ENCODE results near the gene CAMSAP2.

Gene CAMSAP2

GRCh38 chr1:200771625-200772555 is 33.2 kb downstream of the CAMSAP2 start:
- Histone ChIP-seq H3K4me3 (ENCODE audit: low read depth, low read length) (no peak overlapping the region), H3K27ac (no peak overlapping the region), H3K36me3 (replicated peaks) (peaks cover 22% of the 10 kb centered on the region), H3K27me3 (replicated peaks) (no peaks in the 10 kb centered on the region)
- DNase-seq = no peak
- no peak for TF ChIP-seq CTCF (IDR thresholded peaks at IDR 0.05; ENCODE audit: low read depth, low read length, missing control alignments)
- in situ Hi-C loops (cut with HindIII; ENCODE audit: low pct_ligation_motif_present, low sequenced_read_pairs) = no loop called here

GRCh38 chr1:200774311-200774710 is 35.6 kb downstream of the CAMSAP2 start:
- no peak overlapping the region for H3K4me3 ChIP-seq (ENCODE audit: low read depth, low read length)
- no peak for DNase-seq
- no peak overlapping the region for H3K27ac ChIP-seq
- no peaks in the 10 kb centered on the region for H3K27me3 ChIP-seq (replicated peaks)
- in situ Hi-C loops (cut with HindIII; ENCODE audit: low pct_ligation_motif_present, low sequenced_read_pairs) = no loop called here
- TF ChIP-seq CTCF (IDR thresholded peaks at IDR 0.05; ENCODE audit: low read depth, low read length, missing control alignments) = no peak
- peaks cover 11% of the 10 kb centered on the region for H3K36me3 ChIP-seq (replicated peaks)

GRCh38 chr1:200774735-200775444 is 36.2 kb downstream of the CAMSAP2 start:
- TF ChIP-seq CTCF (IDR thresholded peaks at IDR 0.05; ENCODE audit: low read depth, low read length, missing control alignments) = no peak
- Histone ChIP-seq H3K36me3 (replicated peaks) (peaks cover 5% of the 10 kb centered on the region), H3K27ac (no peak overlapping the region), H3K4me3 (ENCODE audit: low read depth, low read length) (no peak overlapping the region), H3K27me3 (replicated peaks) (no peaks in the 10 kb centered on the region)
- in situ Hi-C loops (cut with HindIII; ENCODE audit: low pct_ligation_motif_present, low sequenced_read_pairs) = no loop called here
- DNase-seq = no peak

GRCh38 chr1:200775850-200776249 is 37.2 kb downstream of the CAMSAP2 start:
- H3K36me3 ChIP-seq (replicated peaks) = peaks cover 1% of the 10 kb centered on the region
- no peak for DNase-seq
- in situ Hi-C loops (cut with HindIII; ENCODE audit: low pct_ligation_motif_present, low sequenced_read_pairs) = no loop called here
- no peak overlapping the region for H3K27ac ChIP-seq
- H3K27me3 ChIP-seq (replicated peaks) = no peaks in the 10 kb centered on the region
- H3K4me3 ChIP-seq (ENCODE audit: low read depth, low read length) = no peak overlapping the region
- TF ChIP-seq CTCF (IDR thresholded peaks at IDR 0.05; ENCODE audit: low read depth, low read length, missing control alignments) = no peak

DNA sequence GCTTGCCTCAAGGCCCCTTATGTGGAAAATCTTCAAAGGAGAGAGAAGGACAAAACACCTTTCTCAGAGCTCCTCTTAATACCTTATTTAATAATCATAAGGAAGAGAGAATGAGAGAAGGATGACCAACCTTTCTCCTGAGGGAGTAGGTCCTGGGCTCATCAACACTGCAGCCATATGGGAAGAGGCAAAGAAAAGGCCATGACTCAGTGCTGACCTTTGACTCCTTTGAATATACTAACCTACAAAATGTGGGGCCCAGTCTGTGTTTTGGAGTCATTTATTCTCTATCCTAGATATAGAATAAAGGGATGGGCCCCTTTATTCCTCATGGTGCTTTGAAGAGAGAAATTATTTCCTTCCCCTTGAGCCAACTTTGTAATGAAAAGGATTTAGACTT is 38.3 kb downstream of the CAMSAP2 start:
- no peak for DNase-seq
- Histone ChIP-seq H3K27me3 (replicated peaks) (no peaks in the 10 kb centered on the region), H3K27ac (no peak overlapping the region), H3K4me3 (ENCODE audit: low read depth, low read length) (no peak overlapping the region), H3K36me3 (replicated peaks) (no peaks in the 10 kb centered on the region)
- no peak for TF ChIP-seq CTCF (IDR thresholded peaks at IDR 0.05; ENCODE audit: low read depth, low read length, missing control alignments)
- in situ Hi-C loops (cut with HindIII; ENCODE audit: low pct_ligation_motif_present, low sequenced_read_pairs) = no loop called here
